ENCODE data around the gene ANXA2R. TPM values are rescaled to one million over a fixed set of nuclear protein-coding genes. Genes with fewer than 3 reads are reported as not detected.

Gene ANXA2R
- total RNA-seq, 1 donor from 2014 or later: 0.79 TPM

GRCh38 chr5:43021151-43021550 is 19.0 kb downstream of the ANXA2R start:
- no peak for DNase-seq (ENCODE audit: low read depth)
- H3K36me3 ChIP-seq (ENCODE audit: control insufficient read depth, insufficient read depth, low read length): no peaks in the 10 kb centered on the region
- no peak overlapping the region for H3K4me3 ChIP-seq (ENCODE audit: low read depth, low read length)
- TF ChIP-seq, protein P1, sequence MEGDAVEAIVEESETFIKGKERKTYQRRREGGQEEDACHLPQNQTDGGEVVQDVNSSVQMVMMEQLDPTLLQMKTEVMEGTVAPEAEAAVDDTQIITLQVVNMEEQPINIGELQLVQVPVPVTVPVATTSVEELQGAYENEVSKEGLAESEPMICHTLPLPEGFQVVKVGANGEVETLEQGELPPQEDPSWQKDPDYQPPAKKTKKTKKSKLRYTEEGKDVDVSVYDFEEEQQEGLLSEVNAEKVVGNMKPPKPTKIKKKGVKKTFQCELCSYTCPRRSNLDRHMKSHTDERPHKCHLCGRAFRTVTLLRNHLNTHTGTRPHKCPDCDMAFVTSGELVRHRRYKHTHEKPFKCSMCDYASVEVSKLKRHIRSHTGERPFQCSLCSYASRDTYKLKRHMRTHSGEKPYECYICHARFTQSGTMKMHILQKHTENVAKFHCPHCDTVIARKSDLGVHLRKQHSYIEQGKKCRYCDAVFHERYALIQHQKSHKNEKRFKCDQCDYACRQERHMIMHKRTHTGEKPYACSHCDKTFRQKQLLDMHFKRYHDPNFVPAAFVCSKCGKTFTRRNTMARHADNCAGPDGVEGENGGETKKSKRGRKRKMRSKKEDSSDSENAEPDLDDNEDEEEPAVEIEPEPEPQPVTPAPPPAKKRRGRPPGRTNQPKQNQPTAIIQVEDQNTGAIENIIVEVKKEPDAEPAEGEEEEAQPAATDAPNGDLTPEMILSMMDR (IDR thresholded peaks at IDR 0.05; ENCODE audit: insufficient read depth, low read length, poor library complexity, severe bottlenecking): no peak
- no peaks in the 10 kb centered on the region for H3K27me3 ChIP-seq (ENCODE audit: control insufficient read depth, insufficient read depth, low read length)

DNA sequence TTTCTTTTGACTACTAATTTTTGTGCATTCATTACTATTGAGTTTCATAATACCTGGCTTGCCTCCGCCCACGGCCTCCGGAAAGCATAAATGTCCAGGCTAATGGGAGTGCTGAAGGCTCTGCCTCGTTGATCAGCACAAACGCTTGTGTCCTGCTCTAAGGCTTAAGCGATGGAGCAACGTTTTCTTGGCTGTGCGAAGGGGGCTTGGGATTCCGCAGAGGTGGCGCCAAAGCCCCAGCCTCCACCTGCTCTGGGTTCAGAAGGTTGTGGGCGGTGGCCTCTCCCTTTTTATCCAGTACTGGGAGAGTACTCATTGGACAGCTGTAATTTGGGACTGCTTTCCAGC is 19.7 kb downstream of the ANXA2R start:
- TF ChIP-seq, protein P1 (IDR thresholded peaks at IDR 0.05; ENCODE audit: insufficient read depth, low read length, poor library complexity, severe bottlenecking): no peak
- DNase-seq (ENCODE audit: low read depth): no peak
- Histone ChIP-seq H3K4me3 (ENCODE audit: low read depth, low read length) (peak overlapping the region; percentile 47), H3K27me3 (ENCODE audit: control insufficient read depth, insufficient read depth, low read length) (no peaks in the 10 kb centered on the region), H3K36me3 (ENCODE audit: control insufficient read depth, insufficient read depth, low read length) (no peaks in the 10 kb centered on the region)

DNA sequence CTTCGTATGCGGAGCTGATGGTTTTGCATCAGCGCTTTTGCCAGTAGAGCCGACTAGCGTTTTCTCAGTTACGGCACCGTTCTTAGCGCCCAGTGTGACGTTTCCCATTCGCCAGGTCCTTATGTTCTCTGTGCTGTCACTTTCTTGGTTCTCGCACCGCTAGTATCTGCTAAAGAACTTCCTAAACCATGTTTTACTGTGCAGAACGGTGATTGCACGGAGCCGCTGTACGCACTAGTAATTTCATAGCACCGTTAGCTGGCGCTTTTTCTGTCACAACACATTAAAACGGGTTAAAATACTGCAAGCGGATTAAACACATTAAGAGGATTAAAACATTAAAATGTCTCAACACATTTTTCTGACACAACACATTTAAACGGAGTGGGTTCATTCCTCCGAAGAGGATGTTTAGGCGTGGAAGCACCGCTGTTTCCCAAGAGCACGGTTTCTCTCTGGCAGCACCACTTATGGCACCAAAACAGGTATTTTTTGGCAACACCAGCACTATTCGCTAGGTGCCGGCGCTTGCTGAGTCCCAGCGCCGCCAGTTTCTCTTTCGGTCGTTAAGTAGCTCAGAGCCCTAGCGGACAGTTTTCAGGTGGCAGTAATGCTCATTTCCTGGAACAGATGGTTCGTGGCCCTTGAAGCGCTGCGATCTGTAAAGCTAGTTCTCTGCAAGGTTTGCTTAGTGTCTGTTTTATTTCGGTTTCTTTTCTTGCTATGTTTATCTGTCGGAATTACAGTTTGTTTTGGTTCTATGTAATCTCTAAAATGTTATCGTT is 20.3 kb downstream of the ANXA2R start:
- Histone ChIP-seq H3K4me3 (ENCODE audit: low read depth, low read length) (peak overlapping the region; percentile 47), H3K36me3 (ENCODE audit: control insufficient read depth, insufficient read depth, low read length) (no peaks in the 10 kb centered on the region), H3K27me3 (ENCODE audit: control insufficient read depth, insufficient read depth, low read length) (no peaks in the 10 kb centered on the region)
- DNase-seq (ENCODE audit: low read depth): no peak
- TF ChIP-seq, protein P1 (IDR thresholded peaks at IDR 0.05; ENCODE audit: insufficient read depth, low read length, poor library complexity, severe bottlenecking): peak; percentile 38

GRCh38 chr5:43019291-43019613 is 20.9 kb downstream of the ANXA2R start:
- TF ChIP-seq, protein P1 (IDR thresholded peaks at IDR 0.05; ENCODE audit: insufficient read depth, low read length, poor library complexity, severe bottlenecking): no peak
- no peaks in the 10 kb centered on the region for H3K36me3 ChIP-seq (ENCODE audit: control insufficient read depth, insufficient read depth, low read length)
- no peaks in the 10 kb centered on the region for H3K27me3 ChIP-seq (ENCODE audit: control insufficient read depth, insufficient read depth, low read length)
- DNase-seq (ENCODE audit: low read depth): no peak
- peak overlapping the region; percentile 47 for H3K4me3 ChIP-seq (ENCODE audit: low read depth, low read length)

GRCh38 chr5:43017428-43017815 is 22.7 kb downstream of the ANXA2R start:
- no peaks in the 10 kb centered on the region for H3K36me3 ChIP-seq (ENCODE audit: control insufficient read depth, insufficient read depth, low read length)
- H3K27me3 ChIP-seq (ENCODE audit: control insufficient read depth, insufficient read depth, low read length): no peaks in the 10 kb centered on the region
- no peak for DNase-seq (ENCODE audit: low read depth)
- H3K4me3 ChIP-seq (ENCODE audit: low read depth, low read length): peak overlapping the region; percentile 57
- TF ChIP-seq, protein P1 (IDR thresholded peaks at IDR 0.05; ENCODE audit: insufficient read depth, low read length, poor library complexity, severe bottlenecking): no peak

- Histone ChIP-seq H3K36me3 (ENCODE audit: control insufficient read depth, insufficient read depth, low read length) (no peaks in the 10 kb centered on the region), H3K4me3 (ENCODE audit: low read depth, low read length) (no peak overlapping the region), H3K27me3 (ENCODE audit: control insufficient read depth, insufficient read depth, low read length) (no peaks in the 10 kb centered on the region)
- TF ChIP-seq, protein P1 (IDR thresholded peaks at IDR 0.05; ENCODE audit: insufficient read depth, low read length, poor library complexity, severe bottlenecking): no peak
- DNase-seq (ENCODE audit: low read depth): no peak
These were observed 23.8 kb downstream of the ANXA2R start for GRCh38 chr5:43016217-43016779.
